Retinal pigment epithelial cell (primary cell): ENCODE data around the gene GYPE.
"Not testable (repeated sequence)": the region's sequence is repeated elsewhere in the genome, so short reads cannot be mapped to it uniquely, and the experiment has no call there.

Source experiments
- DNase-seq: peaks from one replicate; pipeline ENCODE4 v3.0.0-alpha.2; 2010; ENCODE audit warnings: low read depth
- H3K4me3 ChIP-seq: 2 replicates; pipeline ENCODE4 v1.5.1; 2011; ENCODE audit warnings: mild to moderate bottlenecking, low read length, control low read depth, moderate library complexity
- CTCF ChIP-seq: conservative IDR thresholded peaks from 2 replicates; pipeline ENCODE4 v1.5.1; 2011; ENCODE audit warnings: low read depth, low read length, control low read depth, inconsistent platforms

The GYPE gene

GRCh38 chr4:143858456-143858855 lies 46.9 kb downstream of the GYPE start:
- DNase-seq = peak; percentile 28
- TF ChIP-seq CTCF = no peak
- H3K4me3 ChIP-seq = no peak overlapping the region

GRCh38 chr4:143857391-143858336 lies 47.7 kb downstream of the GYPE start:
- DNase-seq, H3K4me3 ChIP-seq: not testable (repeated sequence)

DNA sequence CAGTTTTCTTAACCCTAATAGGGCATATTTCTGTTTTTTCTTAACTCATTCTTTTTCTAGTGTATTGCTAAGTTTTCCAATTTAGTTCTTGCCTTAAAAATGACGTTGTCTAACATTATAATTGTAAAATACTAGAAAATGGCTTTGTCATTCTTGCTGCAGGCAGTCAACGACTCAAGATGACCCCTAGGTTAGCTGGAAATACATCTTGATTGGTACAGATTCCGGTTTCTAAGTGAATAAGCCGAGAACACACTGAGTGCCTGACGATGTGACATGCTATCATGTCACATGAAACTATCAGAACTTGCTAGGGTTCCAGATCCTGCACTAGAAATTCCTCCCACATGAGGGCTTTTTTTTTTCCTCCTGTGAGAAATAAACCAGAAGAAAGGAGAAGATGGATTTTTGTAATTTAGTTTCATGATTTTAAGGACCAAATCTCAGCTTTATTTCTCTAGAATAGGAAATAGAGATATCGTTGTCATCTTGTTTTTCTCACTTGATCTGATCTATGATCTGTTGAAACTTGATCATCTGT lies 49.3 kb downstream of the GYPE start:
- H3K4me3 ChIP-seq, DNase-seq: not testable (repeated sequence)

GRCh38 chr4:143854645-143855044 lies 50.7 kb downstream of the GYPE start:
- not testable (repeated sequence) for H3K4me3 ChIP-seq, DNase-seq

GRCh38 chr4:143849296-143849695 lies 56.1 kb downstream of the GYPE start:
- DNase-seq, H3K4me3 ChIP-seq: not testable (repeated sequence)

DNA sequence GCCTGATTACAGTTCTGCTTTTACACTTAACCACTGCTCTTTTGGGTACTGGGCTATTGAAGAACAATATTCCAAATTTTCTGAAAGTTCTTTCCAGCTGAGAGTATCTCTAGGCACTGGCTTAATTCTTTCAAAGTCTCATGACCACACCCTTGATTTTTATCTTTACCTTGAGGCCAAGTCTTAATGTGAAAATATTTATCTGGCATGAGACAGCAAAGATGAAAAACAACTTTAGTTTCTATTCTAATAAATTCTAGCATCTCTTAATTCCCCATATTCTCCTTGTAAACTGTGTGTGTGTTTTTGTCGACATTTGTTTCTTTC lies 61.9 kb downstream of the GYPE start:
- DNase-seq = not testable (repeated sequence)

GRCh38 chr4:143842624-143843505 lies 62.5 kb downstream of the GYPE start:
- not testable (repeated sequence) for DNase-seq, H3K4me3 ChIP-seq

More for the DNA sequence above, 61.9 kb downstream of the GYPE start:
- not testable (repeated sequence) for H3K4me3 ChIP-seq

DNA sequence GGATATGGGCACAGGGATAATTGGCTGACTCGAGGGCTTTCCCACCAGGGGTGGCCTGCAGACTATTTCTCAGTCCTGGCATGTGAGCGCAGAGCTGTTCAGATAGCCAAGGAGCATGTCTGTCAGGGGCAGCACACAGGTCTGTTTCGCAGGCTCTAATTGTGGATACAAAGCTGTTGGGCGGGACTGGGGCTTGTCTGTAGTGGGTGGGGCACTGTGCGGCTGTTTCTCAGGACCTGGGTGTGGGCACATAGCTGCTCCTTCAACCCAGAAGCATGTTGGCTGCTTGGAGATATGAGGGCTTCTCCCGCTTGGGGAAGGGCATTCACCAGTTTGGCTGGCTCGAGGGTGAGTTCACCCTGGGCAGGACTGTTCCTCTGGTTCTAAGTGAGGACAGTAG lies 65.9 kb downstream of the GYPE start:
- H3K4me3 ChIP-seq, DNase-seq: not testable (repeated sequence)

- not testable (repeated sequence) for H3K4me3 ChIP-seq, DNase-seq
Measured at GRCh38 chr4:143834196-143834595, 71.2 kb downstream of the GYPE start.

DNA sequence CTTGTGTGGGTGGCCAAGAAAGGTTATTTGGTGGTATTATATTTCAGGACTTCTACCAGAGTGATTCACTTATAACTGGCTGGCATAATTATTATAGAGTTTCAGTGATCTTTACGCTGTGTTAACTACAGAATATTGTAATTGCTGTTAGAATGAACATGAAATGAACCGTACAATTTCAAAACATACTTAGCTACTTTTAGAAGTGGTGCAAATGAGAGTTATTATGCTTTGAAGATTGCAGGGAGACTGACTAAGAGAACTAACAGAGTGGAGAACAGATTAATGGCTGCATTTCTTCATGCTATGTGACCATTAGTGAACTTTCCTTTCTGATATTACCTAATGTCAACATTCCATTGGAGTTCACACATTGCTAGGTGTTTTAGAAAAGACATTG lies 71.7 kb downstream of the GYPE start:
- not testable (repeated sequence) for H3K4me3 ChIP-seq, DNase-seq

- not testable (repeated sequence) for H3K4me3 ChIP-seq, DNase-seq
Measured at GRCh38 chr4:143830576-143830975, 74.8 kb downstream of the GYPE start.

DNA sequence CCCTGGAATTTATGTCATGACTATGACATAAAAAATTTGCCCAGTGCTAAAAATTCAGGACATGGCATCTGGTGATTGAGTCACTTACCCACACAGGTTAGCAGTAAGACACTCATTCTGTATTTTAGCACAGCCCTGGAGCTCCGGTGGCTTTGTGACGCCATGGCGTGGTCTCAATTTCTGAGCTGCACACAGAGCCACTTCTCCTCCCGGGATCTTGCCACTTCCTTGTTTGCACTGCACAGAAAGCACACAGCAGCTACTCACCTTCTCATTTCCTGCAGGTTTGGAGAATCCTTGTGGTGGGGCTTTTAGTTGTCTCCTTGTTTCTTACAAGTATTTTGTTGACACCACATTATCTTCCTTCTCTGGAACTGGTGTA lies 76.1 kb downstream of the GYPE start:
- not testable (repeated sequence) for H3K4me3 ChIP-seq, DNase-seq
